Type B pancreatic cell (in vitro differentiated cells): Measurements from ENCODE around the gene RGS1. TPM values are rescaled to one million over a fixed set of nuclear protein-coding genes. Genes with fewer than 3 reads are reported as not detected.

Source experiments
- DNase-seq: peaks from one replicate; pipeline ENCODE4 v3.0.0; 2021; ENCODE audit warnings: mixed read lengths; ENCODE audit not compliant: unreplicated experiment; ENCODE audit errors: extremely low spot score
- H3K27ac Mint-ChIP-seq: 2 replicates; pipeline ENCODE4 v1.8.0; 2021; ENCODE audit warnings: mild to moderate bottlenecking, mixed read lengths
- H3K27me3 Mint-ChIP-seq: 2 replicates; pipeline ENCODE4 v1.8.0; 2021; ENCODE audit warnings: mixed read lengths
- H3K36me3 Mint-ChIP-seq: 2 replicates; pipeline ENCODE4 v1.8.0; 2021; ENCODE audit warnings: mixed read lengths
- H3K4me1 Mint-ChIP-seq: one replicate; pipeline ENCODE4 v1.8.0; 2021; ENCODE audit warnings: mixed read lengths; ENCODE audit not compliant: unreplicated experiment
- H3K4me3 Mint-ChIP-seq: 2 replicates; pipeline ENCODE4 v1.8.0; 2021; ENCODE audit warnings: mild to moderate bottlenecking, mixed read lengths
- H3K9me3 Mint-ChIP-seq: 2 replicates; pipeline ENCODE4 v1.8.0; 2021; ENCODE audit warnings: mixed read lengths
- CTCF ChIP-seq: fragments of 200-600 bp; sonication (generic); conservative IDR thresholded peaks from 2 replicates; pipeline ENCODE4 v1.5.0; 2021; ENCODE audit warnings: antibody characterized with exemption, mild to moderate bottlenecking
- total RNA-seq: library from RNA; stranded (reverse); gene quantifications from 2 replicates; pipeline ENCODE4 v1.2.1, GENCODE V29; 2021; ENCODE audit warnings: low replicate concordance

RGS1 gene
- total RNA-seq, 1 donor from 2014 or later, result 1.1 TPM

- Mint-ChIP-seq H3K4me3 (no peak overlapping the region), H3K27ac (no peak overlapping the region), H3K27me3 (no peaks in the 10 kb centered on the region), H3K4me1 (peaks cover 5% of the 10 kb centered on the region), H3K9me3 (no peaks in the 10 kb centered on the region), H3K36me3 (no peaks in the 10 kb centered on the region)
- TF ChIP-seq CTCF, result no peak
- DNase-seq, result no peak
Measured at GRCh38 chr1:192549937-192550336, 25.6 kb upstream of the RGS1 start.

GRCh38 chr1:192550922-192551534, 24.5 kb upstream of the RGS1 start:
- Mint-ChIP-seq H3K9me3 (no peaks in the 10 kb centered on the region), H3K27ac (no peak overlapping the region), H3K36me3 (no peaks in the 10 kb centered on the region), H3K4me1 (no peaks in the 10 kb centered on the region), H3K27me3 (no peaks in the 10 kb centered on the region), H3K4me3 (no peak overlapping the region)
- no peak for TF ChIP-seq CTCF
- DNase-seq, result no peak

- Mint-ChIP-seq H3K36me3 (no peaks in the 10 kb centered on the region), H3K4me1 (no peaks in the 10 kb centered on the region), H3K27ac (no peak overlapping the region), H3K9me3 (no peaks in the 10 kb centered on the region), H3K4me3 (no peak overlapping the region), H3K27me3 (no peaks in the 10 kb centered on the region)
- TF ChIP-seq CTCF, result no peak
- DNase-seq, result no peak
Measured at GRCh38 chr1:192552760-192553191, 22.8 kb upstream of the RGS1 start.

- no peak overlapping the region for H3K4me3 Mint-ChIP-seq
Measured at GRCh38 chr1:192553741-192554140, 21.8 kb upstream of the RGS1 start.

GRCh38 chr1:192554904-192555303, 20.7 kb upstream of the RGS1 start:
- DNase-seq, result no peak
- H3K27me3 Mint-ChIP-seq, result no peaks in the 10 kb centered on the region

More at GRCh38 chr1:192553741-192554140, 21.8 kb upstream of the RGS1 start:
- TF ChIP-seq CTCF, result no peak
- DNase-seq, result no peak
- Mint-ChIP-seq H3K36me3 (no peaks in the 10 kb centered on the region), H3K9me3 (no peaks in the 10 kb centered on the region), H3K27me3 (no peaks in the 10 kb centered on the region), H3K27ac (no peak overlapping the region), H3K4me1 (no peaks in the 10 kb centered on the region)

More at GRCh38 chr1:192554904-192555303, 20.7 kb upstream of the RGS1 start:
- Mint-ChIP-seq H3K9me3 (no peaks in the 10 kb centered on the region), H3K27ac (no peak overlapping the region), H3K36me3 (no peaks in the 10 kb centered on the region), H3K4me3 (no peak overlapping the region), H3K4me1 (no peaks in the 10 kb centered on the region)
- TF ChIP-seq CTCF, result no peak
